Measurements from ENCODE around the gene POLR2M.

- TF ChIP-seq CTCF (IDR thresholded peaks at IDR 0.05 in 8 of 11, conservative IDR thresholded peaks at IDR 0.05 in 3 of 11) = no peak
- no peak for TF ChIP-seq POLR2A (IDR thresholded peaks at IDR 0.05)
- TF ChIP-seq POLR2AphosphoS5 (IDR thresholded peaks at IDR 0.05) = no peak
These were observed 46.3 kb downstream of the POLR2M start for GRCh38 chr15:57752840-57753239.
